Colonic mucosa (tissue), 4 donors: ENCODE measurements around the gene LRRC1. TPM values are rescaled to one million over a fixed set of nuclear protein-coding genes. Genes with fewer than 3 reads are reported as not detected.

Experiments used
- DNase-seq: peaks from one replicate; pipeline ENCODE4 v3.0.0-alpha.2; 2020
- H3K27ac ChIP-seq: fragments of 200-600 bp; one replicate; pipeline ENCODE4 v1.8.0; 2021
- H3K27me3 ChIP-seq: fragments of 200-600 bp; one replicate; pipeline ENCODE4 v1.8.0; 2021
- H3K36me3 ChIP-seq: fragments of 200-600 bp; one replicate; pipeline ENCODE4 v1.8.0; 2021
- H3K4me1 ChIP-seq: fragments of 200-600 bp; one replicate; pipeline ENCODE4 v1.8.0; 2021; ENCODE audit warnings: mild to moderate bottlenecking
- H3K4me3 ChIP-seq: fragments of 200-600 bp; one replicate; pipeline ENCODE4 v1.8.0; 2021
- H3K9ac ChIP-seq, 2 donors: one replicate each; pipeline ENCODE4 v1.7.0; 2013; ENCODE audit warnings: control low read depth in 2 of 2, low read depth in 2 of 2, low read length in 2 of 2
- H3K9me3 ChIP-seq: fragments of 200-600 bp; one replicate; pipeline ENCODE4 v1.8.0; 2021
- intact Hi-C: fragments of 100-400 bp; cut with DNase I; formaldehyde crosslinking; loops from one replicate; pipeline ENCODE4 v1.14.1; 2022
- total RNA-seq, 2 donors: library from RNA; stranded (reverse); fragmentation: NEBNext Ultra II Directional in 1 of 2; extraction: Animal tissue kit (Norgen Biotek cat#: 25700) in 1 of 2; gene quantifications; one replicate each; pipeline ENCODE4 v1.2.1, GENCODE V29; 2021
- TF ChIP-seq, protein P1 (sequence below): fragments of 200-600 bp; IDR thresholded peaks from one replicate; pipeline ENCODE4 v1.8.0; 2022; ENCODE audit warnings: antibody characterized with exemption, mild to moderate bottlenecking
- donor health status: healthy.
- donor health status: DM: no; HTN: no; CAD: no.
- donor health status: DM: no; HTN: no; CAD: no.

Gene LRRC1
- total RNA-seq, 2 donors from 2014 or later, result 49.6 to 72.9 TPM

DNA sequence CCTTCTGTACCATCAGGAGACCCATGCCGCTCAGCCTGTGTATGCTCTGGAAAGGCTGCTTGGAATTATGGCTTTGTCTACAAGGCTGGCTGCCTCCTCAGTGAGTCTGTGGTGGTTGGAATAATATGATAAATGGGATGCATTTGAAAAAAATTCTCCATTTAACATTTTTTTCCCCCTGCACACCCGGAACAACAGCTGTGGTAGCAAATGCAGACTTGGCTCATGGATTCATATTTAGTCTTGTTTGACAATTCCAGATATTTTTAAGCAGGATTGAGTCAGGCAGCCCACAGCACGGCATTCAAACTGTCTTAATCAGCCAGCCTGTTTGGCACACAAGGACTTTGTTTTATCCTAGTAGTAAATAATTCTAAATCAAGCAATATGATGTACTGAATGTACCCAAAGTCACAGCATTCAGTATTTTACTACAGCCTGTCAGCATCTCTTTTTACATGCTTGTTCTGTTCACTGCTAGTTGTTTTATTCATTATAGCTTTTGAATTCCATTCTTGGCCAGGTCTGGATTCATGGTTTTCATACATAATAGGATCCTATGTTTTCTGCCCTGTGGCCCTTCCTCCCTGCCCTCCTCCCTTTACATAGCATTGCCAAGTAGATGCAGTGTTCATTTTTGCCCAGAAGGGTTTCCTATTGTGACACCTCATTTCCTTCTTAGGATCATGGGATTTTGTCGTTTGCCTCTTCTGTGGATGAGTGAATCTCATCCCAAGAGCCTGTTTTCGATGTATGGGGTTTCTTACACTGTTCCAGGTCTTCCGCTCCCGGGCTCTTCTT is 68.1 kb downstream of the LRRC1 start:
- intact Hi-C loops, result no loop called here
- no peak overlapping the region for H3K9ac ChIP-seq
- H3K27ac ChIP-seq, result no peak overlapping the region
- TF ChIP-seq, protein P1, sequence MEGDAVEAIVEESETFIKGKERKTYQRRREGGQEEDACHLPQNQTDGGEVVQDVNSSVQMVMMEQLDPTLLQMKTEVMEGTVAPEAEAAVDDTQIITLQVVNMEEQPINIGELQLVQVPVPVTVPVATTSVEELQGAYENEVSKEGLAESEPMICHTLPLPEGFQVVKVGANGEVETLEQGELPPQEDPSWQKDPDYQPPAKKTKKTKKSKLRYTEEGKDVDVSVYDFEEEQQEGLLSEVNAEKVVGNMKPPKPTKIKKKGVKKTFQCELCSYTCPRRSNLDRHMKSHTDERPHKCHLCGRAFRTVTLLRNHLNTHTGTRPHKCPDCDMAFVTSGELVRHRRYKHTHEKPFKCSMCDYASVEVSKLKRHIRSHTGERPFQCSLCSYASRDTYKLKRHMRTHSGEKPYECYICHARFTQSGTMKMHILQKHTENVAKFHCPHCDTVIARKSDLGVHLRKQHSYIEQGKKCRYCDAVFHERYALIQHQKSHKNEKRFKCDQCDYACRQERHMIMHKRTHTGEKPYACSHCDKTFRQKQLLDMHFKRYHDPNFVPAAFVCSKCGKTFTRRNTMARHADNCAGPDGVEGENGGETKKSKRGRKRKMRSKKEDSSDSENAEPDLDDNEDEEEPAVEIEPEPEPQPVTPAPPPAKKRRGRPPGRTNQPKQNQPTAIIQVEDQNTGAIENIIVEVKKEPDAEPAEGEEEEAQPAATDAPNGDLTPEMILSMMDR, result no peak
- no peak overlapping the region for H3K4me3 ChIP-seq
- H3K36me3 ChIP-seq, result no peaks in the 10 kb centered on the region
- H3K9me3 ChIP-seq, result no peaks in the 10 kb centered on the region
- no peaks in the 10 kb centered on the region for H3K4me1 ChIP-seq
- no peak for DNase-seq
- H3K27me3 ChIP-seq, result no peaks in the 10 kb centered on the region

DNA sequence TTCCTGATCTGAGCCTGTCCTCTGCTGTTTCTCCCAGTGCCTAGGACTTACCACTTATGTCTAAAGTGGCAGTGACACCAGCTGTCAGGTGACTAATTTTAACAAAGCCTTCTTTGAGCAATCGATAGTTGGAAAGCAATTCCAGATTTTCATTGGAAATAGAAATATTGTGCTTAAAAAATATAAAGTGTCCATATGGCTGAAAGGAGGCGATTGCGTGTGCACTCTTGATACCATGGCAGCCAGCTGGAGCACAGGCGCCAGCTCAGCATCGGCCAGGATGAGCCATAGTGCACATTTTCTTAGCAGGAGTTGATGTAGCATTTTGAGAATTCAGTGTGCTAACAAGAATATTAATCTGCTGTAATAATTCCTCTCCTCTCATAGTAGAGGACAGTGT is 70.0 kb downstream of the LRRC1 start:
- Histone ChIP-seq H3K9me3 (no peaks in the 10 kb centered on the region), H3K4me3 (no peak overlapping the region), H3K9ac (no peak overlapping the region), H3K4me1 (no peaks in the 10 kb centered on the region), H3K27me3 (no peaks in the 10 kb centered on the region), H3K36me3 (no peaks in the 10 kb centered on the region), H3K27ac (no peak overlapping the region)
- TF ChIP-seq, protein P1, result no peak
- intact Hi-C loops, result no loop called here
- no peak for DNase-seq

DNA sequence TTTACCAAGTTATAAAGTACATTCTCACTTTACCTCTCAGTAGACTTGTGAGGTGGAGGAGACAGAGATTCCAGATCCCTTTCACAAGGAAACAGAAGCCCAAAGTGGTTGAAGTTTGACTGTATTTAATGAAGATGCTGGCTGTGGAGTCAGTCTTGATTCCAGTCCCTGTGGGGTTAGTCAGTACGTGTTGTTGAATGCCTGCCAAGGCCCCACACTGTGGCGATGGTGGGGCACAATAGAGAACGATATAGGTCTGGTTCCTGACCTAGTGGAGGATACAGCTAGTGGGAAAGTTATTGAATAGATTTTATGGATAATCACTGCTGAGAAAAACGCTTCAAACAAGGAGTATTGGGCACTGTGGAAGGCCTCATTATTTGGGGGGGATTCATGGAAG is 71.4 kb downstream of the LRRC1 start:
- Histone ChIP-seq H3K27ac (no peak overlapping the region), H3K27me3 (no peaks in the 10 kb centered on the region), H3K36me3 (no peaks in the 10 kb centered on the region), H3K9ac (no peak overlapping the region), H3K4me1 (no peaks in the 10 kb centered on the region), H3K9me3 (no peaks in the 10 kb centered on the region), H3K4me3 (no peak overlapping the region)
- TF ChIP-seq, protein P1, result no peak
- intact Hi-C loops, result no loop called here
- no peak for DNase-seq

DNA sequence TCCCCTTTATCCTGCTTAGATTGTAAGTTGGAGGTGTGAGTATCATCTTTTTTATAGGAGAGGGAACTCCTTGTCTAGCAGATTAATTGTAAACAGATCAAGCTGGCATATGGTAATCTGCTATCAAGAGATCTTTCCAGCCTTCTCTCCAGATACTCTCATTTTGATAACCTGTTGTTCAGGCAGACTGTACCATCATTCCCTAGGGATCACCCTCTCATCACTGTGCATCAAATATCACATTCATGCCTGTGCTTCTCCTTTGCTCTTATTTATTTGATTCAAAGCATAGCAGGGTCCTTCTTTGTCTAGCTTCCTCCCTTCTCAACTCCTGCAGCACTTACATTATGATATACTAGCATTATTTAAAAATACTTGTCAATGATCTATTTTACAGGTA is 73.8 kb downstream of the LRRC1 start:
- Histone ChIP-seq H3K9me3 (no peaks in the 10 kb centered on the region), H3K4me1 (no peaks in the 10 kb centered on the region), H3K27me3 (no peaks in the 10 kb centered on the region), H3K4me3 (no peak overlapping the region), H3K9ac (no peak overlapping the region), H3K36me3 (no peaks in the 10 kb centered on the region), H3K27ac (no peak overlapping the region)
- TF ChIP-seq, protein P1, result no peak
- intact Hi-C loops, result no loop called here
- no peak for DNase-seq

DNA sequence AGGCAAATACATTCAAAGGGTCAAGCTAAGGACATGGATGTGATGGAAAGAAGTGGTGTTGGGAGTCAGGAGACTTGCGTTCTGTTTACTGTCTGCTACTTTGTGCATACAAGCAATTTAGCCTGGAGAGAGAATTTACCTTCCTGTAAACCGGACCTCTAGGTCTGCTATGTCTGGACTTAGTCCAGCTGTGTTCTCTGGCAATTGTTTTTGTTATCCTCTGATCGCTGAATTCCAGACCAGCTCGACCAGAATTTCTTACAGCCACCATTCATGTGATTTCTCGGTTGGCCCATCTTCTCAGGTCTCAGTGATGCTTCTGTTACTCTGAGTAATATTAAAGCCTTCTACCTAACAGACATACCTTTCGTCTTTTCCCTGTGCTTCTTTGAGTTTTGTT is 75.2 kb downstream of the LRRC1 start:
- Histone ChIP-seq H3K4me3 (no peak overlapping the region), H3K27me3 (no peaks in the 10 kb centered on the region), H3K36me3 (no peaks in the 10 kb centered on the region), H3K9ac (no peak overlapping the region), H3K4me1 (no peaks in the 10 kb centered on the region), H3K9me3 (no peaks in the 10 kb centered on the region), H3K27ac (no peak overlapping the region)
- no peak for DNase-seq
- intact Hi-C loops, result loop anchor here (10.0 kb wide), 1 partner anchor 695 kb away; no protein-coding TSS in a partner anchor
- TF ChIP-seq, protein P1, result no peak
